Endothelial cell of umbilical vein (primary cell): Measurements from ENCODE around the gene RTP1.

Source experiments
- EZH2 ChIP-seq: IDR thresholded peaks from 2 replicates; pipeline ENCODE4 v1.6.1; 2012; ENCODE audit warnings: borderline replicate concordance, low read depth, mild to moderate bottlenecking, moderate library complexity, low read length, inconsistent platforms; ENCODE audit not compliant: severe bottlenecking
- GATA2 ChIP-seq: IDR thresholded peaks from 2 replicates; pipeline ENCODE4 v1.7.0; 2011; ENCODE audit warnings: low read depth, mild to moderate bottlenecking, moderate library complexity, mixed read lengths, low read length; ENCODE audit not compliant: insufficient read length, insufficient read depth
- JUN ChIP-seq: IDR thresholded peaks from 2 replicates; pipeline ENCODE4 v1.6.1; 2011; ENCODE audit warnings: borderline replicate concordance, low read depth; ENCODE audit not compliant: insufficient read length, insufficient read depth
- MYC ChIP-seq: IDR thresholded peaks from one replicate; pipeline ENCODE4 v1.6.1; 2011; ENCODE audit warnings: mild to moderate bottlenecking, low read depth, low read length
- POLR2A ChIP-seq: IDR thresholded peaks from 2 replicates; pipeline ENCODE4 v1.6.1; 2012; ENCODE audit warnings: low read depth, mild to moderate bottlenecking, control low read depth, low read length
- POLR2AphosphoS5 ChIP-seq: IDR thresholded peaks from 2 replicates; pipeline ENCODE4 v1.6.1; 2012; ENCODE audit warnings: low read depth, mild to moderate bottlenecking, control low read depth, low read length, moderate library complexity; ENCODE audit not compliant: insufficient read depth
- TF ChIP-seq, protein P1 (sequence below), 2 donors: IDR thresholded peaks; 1 replicate in 1 of 2; 2 replicates in 1 of 2; pipeline ENCODE4 v1.5.1; 2011; ENCODE audit warnings: low read length in 2 of 2, mild to moderate bottlenecking in 2 of 2, moderate library complexity in 2 of 2, control low read depth in 1 of 2, inconsistent platforms in 1 of 2, low read depth in 1 of 2; ENCODE audit not compliant: insufficient read depth in 1 of 2; ENCODE audit errors: extremely low read depth in 1 of 2
- TF ChIP-seq, protein P2 (sequence below): IDR thresholded peaks from 2 replicates; pipeline ENCODE4 v1.6.1; 2011; ENCODE audit not compliant: insufficient read depth, insufficient read length

DNA sequence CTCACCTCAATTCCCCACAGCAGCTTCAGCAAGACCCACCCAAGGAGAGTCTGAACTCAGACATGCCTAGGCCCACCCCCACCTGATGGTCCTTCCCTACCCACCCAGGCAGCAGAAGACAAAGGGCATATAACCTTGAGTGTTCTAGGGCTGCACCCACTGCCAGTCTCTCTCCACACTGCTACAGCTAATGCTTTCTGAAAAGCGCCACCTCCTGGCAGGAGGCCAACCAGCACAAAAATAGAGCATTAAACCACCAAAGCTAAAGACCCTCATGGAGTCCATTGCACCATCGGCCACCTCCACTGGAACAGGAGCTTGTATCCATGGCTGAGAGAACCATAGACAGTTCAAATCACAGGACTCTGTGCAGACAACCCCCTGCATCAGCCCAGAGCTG is 46.7 kb upstream of the RTP1 start:
- TF ChIP-seq, protein P1, sequence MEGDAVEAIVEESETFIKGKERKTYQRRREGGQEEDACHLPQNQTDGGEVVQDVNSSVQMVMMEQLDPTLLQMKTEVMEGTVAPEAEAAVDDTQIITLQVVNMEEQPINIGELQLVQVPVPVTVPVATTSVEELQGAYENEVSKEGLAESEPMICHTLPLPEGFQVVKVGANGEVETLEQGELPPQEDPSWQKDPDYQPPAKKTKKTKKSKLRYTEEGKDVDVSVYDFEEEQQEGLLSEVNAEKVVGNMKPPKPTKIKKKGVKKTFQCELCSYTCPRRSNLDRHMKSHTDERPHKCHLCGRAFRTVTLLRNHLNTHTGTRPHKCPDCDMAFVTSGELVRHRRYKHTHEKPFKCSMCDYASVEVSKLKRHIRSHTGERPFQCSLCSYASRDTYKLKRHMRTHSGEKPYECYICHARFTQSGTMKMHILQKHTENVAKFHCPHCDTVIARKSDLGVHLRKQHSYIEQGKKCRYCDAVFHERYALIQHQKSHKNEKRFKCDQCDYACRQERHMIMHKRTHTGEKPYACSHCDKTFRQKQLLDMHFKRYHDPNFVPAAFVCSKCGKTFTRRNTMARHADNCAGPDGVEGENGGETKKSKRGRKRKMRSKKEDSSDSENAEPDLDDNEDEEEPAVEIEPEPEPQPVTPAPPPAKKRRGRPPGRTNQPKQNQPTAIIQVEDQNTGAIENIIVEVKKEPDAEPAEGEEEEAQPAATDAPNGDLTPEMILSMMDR (IDR thresholded peaks at IDR 0.05; ENCODE audit: extremely low read depth in 1 of 2, insufficient read depth in 1 of 2, low read depth in 1 of 2, low read length in 2 of 2): peak; percentile 10 to 22
- TF ChIP-seq POLR2A: no peak
- TF ChIP-seq, protein P2, sequence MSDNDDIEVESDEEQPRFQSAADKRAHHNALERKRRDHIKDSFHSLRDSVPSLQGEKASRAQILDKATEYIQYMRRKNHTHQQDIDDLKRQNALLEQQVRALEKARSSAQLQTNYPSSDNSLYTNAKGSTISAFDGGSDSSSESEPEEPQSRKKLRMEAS: no peak
- TF ChIP-seq EZH2: no peak
- TF ChIP-seq POLR2AphosphoS5: no peak
- no peak for TF ChIP-seq JUN
- TF ChIP-seq MYC: no peak
- TF ChIP-seq GATA2: no peak
